ENCODE results near the gene NKIRAS1. TPM values are rescaled to one million over a fixed set of nuclear protein-coding genes. Genes with fewer than 3 reads are reported as not detected.
"Not testable (repeated sequence)": the region's sequence is repeated elsewhere in the genome, so short reads cannot be mapped to it uniquely, and the experiment has no call there.

Gene NKIRAS1
- total RNA-seq, 2 experiments from 2014 or later, result 3.6 to 3.9 TPM

GRCh38 chr3:23920151-23920655 is 3.4 kb upstream of the NKIRAS1 start:
- TF ChIP-seq CTCF (IDR thresholded peaks at IDR 0.05), result no peak
- peaks cover 2% of the 10 kb centered on the region for H3K27me3 Mint-ChIP-seq
- DNase-seq, result no peak
- ChIA-PET CTCF (no interaction called here), POLR2A (interaction anchor here (0.6 to 5.0 kb wide), 7 partner anchors 10 to 113 kb away, joined by 3 to 60 read pairs (median 5); partner anchors contain the start of gene NR1D2)
- H3K36me3 Mint-ChIP-seq (ENCODE audit: low read depth), result peaks cover 46% of the 10 kb centered on the region
- peaks cover 26% of the 10 kb centered on the region for H3K4me1 Mint-ChIP-seq (ENCODE audit: low read depth)
- intact Hi-C loops (cut with micrococcal nuclease), result no loop called here
- peak overlapping the region; percentile 72 for H3K27ac Mint-ChIP-seq
- H3K9me3 Mint-ChIP-seq, result no peaks in the 10 kb centered on the region
- ATAC-seq, result no peak
- peak overlapping the region; percentile 99 for H3K4me3 Mint-ChIP-seq

DNA sequence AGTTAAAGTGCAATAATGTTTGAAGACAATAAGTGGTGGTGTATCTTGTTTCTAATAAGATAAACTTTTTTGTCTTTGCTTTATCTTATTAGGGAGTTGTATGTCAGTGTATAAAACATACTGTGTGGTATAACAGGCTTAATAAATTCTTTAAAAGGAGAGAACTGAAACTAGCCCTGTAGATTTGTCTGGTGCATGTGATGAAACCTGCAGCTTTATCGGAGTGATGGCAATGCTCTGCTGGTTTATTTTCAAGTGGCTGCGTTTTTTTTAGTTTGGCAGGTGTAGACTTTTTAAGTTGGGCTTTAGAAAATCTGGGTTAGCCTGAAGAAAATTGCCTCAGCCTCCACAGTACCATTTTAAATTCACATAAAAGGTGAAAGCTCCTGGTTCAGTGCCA is 2.8 kb upstream of the NKIRAS1 start:
- ATAC-seq (no peak), DNase-seq (no peak)
- Mint-ChIP-seq H3K27me3 (peaks cover 2% of the 10 kb centered on the region), H3K27ac (peak overlapping the region; percentile 72), H3K4me3 (peak overlapping the region; percentile 99), H3K9me3 (no peaks in the 10 kb centered on the region), H3K4me1 (ENCODE audit: low read depth) (peaks cover 31% of the 10 kb centered on the region), H3K36me3 (ENCODE audit: low read depth) (peaks cover 46% of the 10 kb centered on the region)
- TF ChIP-seq CTCF (IDR thresholded peaks at IDR 0.05), result no peak
- intact Hi-C loops (cut with micrococcal nuclease), result loop anchor here (10.0 kb wide), 1 partner anchor 115 kb away; the partner anchor contains the start of gene UBE2E1
- POLR2A ChIA-PET, result interaction anchor here (0.9 to 5.0 kb wide), 9 partner anchors 10 to 111 kb away, joined by 3 to 60 read pairs (median 20); partner anchors contain the start of genes NR1D2 and UBE2E1
- CTCF ChIA-PET, result no interaction called here

DNA sequence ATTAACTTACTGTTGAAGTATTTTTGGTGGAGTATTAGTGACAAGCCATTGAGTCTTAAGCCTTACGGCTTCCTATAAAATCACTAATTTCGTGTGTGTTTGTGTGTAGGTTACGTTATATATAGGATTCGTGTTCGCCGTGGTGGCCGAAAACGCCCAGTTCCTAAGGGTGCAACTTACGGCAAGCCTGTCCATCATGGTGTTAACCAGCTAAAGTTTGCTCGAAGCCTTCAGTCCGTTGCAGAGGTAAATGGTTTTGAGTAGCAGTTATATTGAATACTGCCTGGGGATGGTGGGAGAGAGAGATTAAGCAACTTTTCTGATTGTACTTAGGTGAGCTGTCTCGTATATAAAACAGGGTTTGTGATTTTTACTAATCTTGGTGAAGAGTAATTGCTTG is 1.5 kb upstream of the NKIRAS1 start:
- POLR2A ChIA-PET, result interaction anchor here (0.6 to 5.0 kb wide), 13 partner anchors 11 to 124 kb away, joined by 3 to 60 read pairs (median 18); partner anchors contain the start of genes NR1D2 and UBE2E1
- H3K27me3 Mint-ChIP-seq, H3K9me3 Mint-ChIP-seq, ATAC-seq, DNase-seq: not testable (repeated sequence)
- Mint-ChIP-seq H3K27ac (peak overlapping the region; percentile 99), H3K4me1 (ENCODE audit: low read depth) (peaks cover 36% of the 10 kb centered on the region), H3K4me3 (peak overlapping the region; percentile 99), H3K36me3 (ENCODE audit: low read depth) (peaks cover 46% of the 10 kb centered on the region)
- CTCF ChIA-PET, result interaction anchor here (1.0 kb wide), 1 partner anchor 27 kb away, joined by 3 read pairs; no protein-coding TSS in a partner anchor
- intact Hi-C loops (cut with micrococcal nuclease), result loop anchor here (10.0 kb wide), 1 partner anchor 114 kb away; the partner anchor contains the start of gene UBE2E1

DNA sequence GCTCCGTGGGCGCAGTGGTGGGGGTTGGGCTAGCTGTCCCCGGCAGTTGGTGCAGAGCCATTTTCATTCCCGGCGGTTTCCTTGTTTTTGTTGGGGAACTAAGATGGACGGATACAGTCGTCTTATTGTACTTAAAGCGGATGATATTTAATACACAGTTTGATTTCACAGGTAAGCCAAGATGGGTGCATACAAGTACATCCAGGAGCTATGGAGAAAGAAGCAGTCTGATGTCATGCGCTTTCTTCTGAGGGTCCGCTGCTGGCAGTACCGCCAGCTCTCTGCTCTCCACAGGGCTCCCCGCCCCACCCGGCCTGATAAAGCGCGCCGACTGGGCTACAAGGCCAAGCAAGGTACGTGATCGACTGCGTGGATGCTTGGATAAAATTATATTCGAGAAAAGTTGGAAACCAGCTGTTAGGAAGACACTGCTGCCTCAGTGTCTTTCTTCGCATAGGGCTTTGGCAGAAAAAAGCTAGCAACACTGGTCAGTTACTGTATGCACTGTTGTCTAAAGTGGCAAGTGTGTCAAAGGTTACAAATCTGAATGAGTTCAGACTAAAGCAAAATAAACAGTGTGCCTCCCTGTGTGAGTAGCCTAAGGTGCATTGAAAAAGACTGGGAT is 1.0 kb upstream of the NKIRAS1 start:
- peaks cover 38% of the 10 kb centered on the region for H3K4me1 Mint-ChIP-seq (ENCODE audit: low read depth)
- H3K36me3 Mint-ChIP-seq (ENCODE audit: low read depth), result peaks cover 46% of the 10 kb centered on the region
- not testable (repeated sequence) for H3K9me3 Mint-ChIP-seq, H3K27me3 Mint-ChIP-seq, DNase-seq, ATAC-seq
- intact Hi-C loops (cut with micrococcal nuclease), result loop anchor here (2.0 to 10.0 kb wide), 2 partner anchors 27 to 113 kb away; partner anchors contain the start of genes NR1D2 and UBE2E1
- H3K4me3 Mint-ChIP-seq, result peak overlapping the region; percentile 99
- ChIA-PET POLR2A (interaction anchor here (0.6 to 5.0 kb wide), 24 partner anchors 7 to 212 kb away, joined by 3 to 60 read pairs (median 6); partner anchors contain the start of genes NR1D2 and UBE2E1), CTCF (interaction anchor here (1.0 kb wide), 1 partner anchor 26 kb away, joined by 3 read pairs; no protein-coding TSS in a partner anchor)
- H3K27ac Mint-ChIP-seq, result peak overlapping the region; percentile 99

- intact Hi-C loops (cut with micrococcal nuclease), result loop anchor here (2.0 to 10.0 kb wide), 2 partner anchors 28 to 112 kb away; partner anchors contain the start of genes NR1D2 and UBE2E1
- no peak for TF ChIP-seq CTCF (IDR thresholded peaks at IDR 0.05)
- peaks cover 2% of the 10 kb centered on the region for H3K27me3 Mint-ChIP-seq
- no peaks in the 10 kb centered on the region for H3K9me3 Mint-ChIP-seq
- DNase-seq, result no peak
- H3K27ac Mint-ChIP-seq, result peak overlapping the region; percentile 99
- POLR2A ChIA-PET, result interaction anchor here (0.6 to 5.0 kb wide), 39 partner anchors 8 to 713 kb away, joined by 3 to 60 read pairs (median 4); partner anchors contain the start of genes NR1D2, UBE2E1 and UBE2E2
- H3K4me3 Mint-ChIP-seq, result peak overlapping the region; percentile 99
- peaks cover 38% of the 10 kb centered on the region for H3K4me1 Mint-ChIP-seq (ENCODE audit: low read depth)
- H3K36me3 Mint-ChIP-seq (ENCODE audit: low read depth), result peaks cover 44% of the 10 kb centered on the region
- CTCF ChIA-PET, result interaction anchor here (0.7 to 1.2 kb wide), 4 partner anchors 9 to 28 kb away, joined by 3 read pairs; no protein-coding TSS in a partner anchor
- peak; percentile 34 for ATAC-seq
Measured at GRCh38 chr3:23916152-23916885, 471 bp downstream of the NKIRAS1 start.
